Testis (tissue), 3 donors: Measurements from ENCODE around the gene IMPG2. TPM values are rescaled to one million over a fixed set of nuclear protein-coding genes. Genes with fewer than 3 reads are reported as not detected.

Experiments used
- DNase-seq: peaks from one replicate; pipeline ENCODE4 v3.0.0-alpha.2; 2019
- H3K27ac ChIP-seq, 2 donors: fragments of 200-600 bp; sonication (generic); one replicate each; pipeline ENCODE4 v1.5.1; 2019
- H3K27me3 ChIP-seq: fragments of 200-600 bp; sonication (generic); one replicate; pipeline ENCODE4 v1.5.1; 2019
- H3K36me3 ChIP-seq: fragments of 200-600 bp; sonication (generic); one replicate; pipeline ENCODE4 v1.5.1; 2017; ENCODE audit warnings: low read depth; ENCODE audit errors: missing control alignments
- H3K4me1 ChIP-seq: fragments of 200-600 bp; sonication (generic); one replicate; pipeline ENCODE4 v1.5.1; 2019
- H3K4me3 ChIP-seq, 2 donors: fragments of 200-600 bp; sonication (generic); one replicate each; pipeline ENCODE4 v1.5.1; 2017 to 2019
- H3K9me3 ChIP-seq: fragments of 200-600 bp; sonication (generic); one replicate; pipeline ENCODE4 v1.5.1; 2017
- CTCF ChIP-seq, 3 experiments: fragments of 450-650 bp in 2 of 3; fragments of 200-600 bp in 1 of 3; sonication (generic) in 1 of 3; IDR thresholded peaks; one replicate each; pipeline ENCODE4 v1.5.1; 2016 to 2019; ENCODE audit warnings: antibody characterized with exemption in 3 of 3, mild to moderate bottlenecking in 2 of 3, moderate library complexity in 1 of 3
- POLR2A ChIP-seq: fragments of 450-650 bp; IDR thresholded peaks from one replicate; pipeline ENCODE4 v1.6.1; 2017; ENCODE audit warnings: antibody characterized with exemption, mild to moderate bottlenecking, moderate library complexity
- WGBS, 2 donors: methylation state at CpG; one replicate each; pipeline ENCODE4 v1.1.5; 2018; 5-methylcytosine and 5-hydroxymethylcytosine counted together
- intact Hi-C: fragments of 100-400 bp; cut with DNase I; formaldehyde crosslinking; loops from one replicate; pipeline ENCODE4 v1.15.1; 2023; ENCODE audit warnings: low total_unique reads
- polyA plus RNA-seq: library from polyadenylated mRNA; stranded (reverse); fragments of 350-450 nt; fragmentation: Illumina TruSeq; extraction: RNeasy Lipid Tissue Mini Kit (QIAGEN cat#74804); gene quantifications from one replicate; pipeline ENCODE4 v1.2.3, GENCODE V29; 2014; ENCODE audit warnings: low read depth, low replicate concordance; ENCODE audit not compliant: insufficient read depth
- total RNA-seq, 2 donors: library from RNA; depleted of rRNA; stranded (reverse); fragments of >200 nt; gene quantifications; one replicate each; pipeline ENCODE4 v1.2.3, GENCODE V29; 2016

The IMPG2 gene
- total and polyA plus RNA-seq, 3 donors from 2014 or later, result 0.39 to 0.53 (median 0.50) TPM

DNA sequence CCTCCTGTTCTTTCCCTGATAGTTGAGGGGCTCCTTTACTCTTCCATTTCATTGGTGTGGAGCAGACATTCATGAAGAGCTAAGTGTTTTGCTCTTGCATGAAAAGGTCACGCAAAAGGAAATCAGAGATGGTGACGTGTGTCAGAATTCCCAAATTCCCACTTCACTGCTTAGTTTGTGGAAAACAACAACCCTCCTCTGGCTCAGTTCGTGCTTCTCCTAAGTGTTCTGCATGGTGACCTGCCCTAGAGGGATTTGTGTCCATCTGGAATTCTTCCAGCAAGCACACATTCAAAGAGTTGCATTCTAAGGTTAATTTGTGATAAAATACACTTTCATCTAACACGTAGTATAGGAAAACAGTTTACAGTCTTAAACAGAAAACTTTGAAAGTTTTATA is 95.6 kb downstream of the IMPG2 start:
- Histone ChIP-seq H3K4me1 (no peaks in the 10 kb centered on the region), H3K9me3 (no peaks in the 10 kb centered on the region), H3K4me3 (no peak overlapping the region), H3K36me3 (no peaks in the 10 kb centered on the region), H3K27ac (no peak overlapping the region), H3K27me3 (no peaks in the 10 kb centered on the region)
- 73 to 75% methylated on average over 4 of the region's 4 CpGs for WGBS, 2 donors
- no peak for DNase-seq
- intact Hi-C loops, result no loop called here
- no peak for TF ChIP-seq CTCF (IDR thresholded peaks at IDR 0.05)
- TF ChIP-seq POLR2A, result no peak

GRCh38 chr3:101223016-101223415 is 97.4 kb downstream of the IMPG2 start:
- no peak overlapping the region for H3K27ac ChIP-seq
- no peaks in the 10 kb centered on the region for H3K27me3 ChIP-seq
- no peaks in the 10 kb centered on the region for H3K36me3 ChIP-seq
- no peaks in the 10 kb centered on the region for H3K4me1 ChIP-seq
- no peak for TF ChIP-seq POLR2A
- H3K9me3 ChIP-seq, result no peaks in the 10 kb centered on the region
- DNase-seq, result no peak
- intact Hi-C loops, result no loop called here
- no peak overlapping the region for H3K4me3 ChIP-seq
- 79 to 83% methylated on average over 3 of the region's 3 CpGs for WGBS, 2 donors

- H3K27ac ChIP-seq, result no peak overlapping the region
- DNase-seq, result no peak
- TF ChIP-seq CTCF (IDR thresholded peaks at IDR 0.05) (no peak), POLR2A (no peak)
- intact Hi-C loops, result no loop called here
- H3K4me3 ChIP-seq, result no peak overlapping the region
- no peaks in the 10 kb centered on the region for H3K36me3 ChIP-seq
- H3K4me1 ChIP-seq, result no peaks in the 10 kb centered on the region
- no peaks in the 10 kb centered on the region for H3K9me3 ChIP-seq
- no peaks in the 10 kb centered on the region for H3K27me3 ChIP-seq
- WGBS, 2 donors, result 89 to 90% methylated on average over 4 of the region's 4 CpGs
Observed at GRCh38 chr3:101219842-101220560, 100.4 kb downstream of the IMPG2 start.

DNA sequence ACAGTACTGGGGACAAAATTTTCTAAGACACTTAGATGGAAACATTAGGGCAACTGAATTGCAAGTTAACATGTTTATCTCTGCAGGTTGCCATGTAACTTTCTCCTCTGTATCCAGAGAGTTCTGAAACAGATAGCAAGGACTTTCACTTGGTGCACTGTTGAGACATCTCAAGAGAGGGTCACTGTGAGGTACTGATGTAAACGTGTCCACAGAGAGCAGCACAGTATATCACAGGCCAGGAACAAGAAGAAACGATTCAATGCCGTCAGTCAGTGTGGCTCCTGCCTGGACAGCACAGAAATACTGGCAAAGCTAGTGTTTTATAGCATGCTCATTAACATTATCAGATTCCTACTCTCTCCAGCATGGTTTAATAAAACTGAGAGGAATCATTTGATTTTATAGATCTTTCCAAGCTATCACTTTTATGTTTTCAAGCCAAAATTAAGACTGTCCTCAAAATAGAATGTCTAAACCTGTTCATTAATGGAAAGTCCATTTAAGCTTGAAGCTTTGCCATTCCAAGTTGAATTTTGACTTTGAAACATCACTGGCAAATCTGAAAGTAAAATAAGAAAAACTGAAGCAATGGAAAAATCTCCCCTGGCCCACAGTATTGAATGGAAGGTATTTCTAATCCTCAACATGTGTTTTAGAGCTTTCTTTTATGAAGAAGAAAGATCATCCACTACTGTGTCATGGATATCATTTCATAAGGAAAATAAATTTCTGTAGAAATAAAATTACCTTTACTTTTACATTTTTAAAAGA is 102.7 kb downstream of the IMPG2 start:
- no peak for DNase-seq

More for the DNA sequence above, 102.7 kb downstream of the IMPG2 start:
- H3K4me1 ChIP-seq, result no peaks in the 10 kb centered on the region
- intact Hi-C loops, result no loop called here
- H3K27ac ChIP-seq, result no peak overlapping the region
- no peaks in the 10 kb centered on the region for H3K27me3 ChIP-seq
- no peak for TF ChIP-seq POLR2A
- no peak for TF ChIP-seq CTCF (IDR thresholded peaks at IDR 0.05)
- no peak overlapping the region for H3K4me3 ChIP-seq
- no peaks in the 10 kb centered on the region for H3K9me3 ChIP-seq
- WGBS, 2 donors, result 37 to 42% methylated on average over 3 of the region's 3 CpGs
- no peaks in the 10 kb centered on the region for H3K36me3 ChIP-seq
